MG63 (cell line): ENCODE results near the gene NALCN. TPM values are rescaled to one million over a fixed set of nuclear protein-coding genes. Genes with fewer than 3 reads are reported as not detected.

ENCODE experiments used
- DNase-seq: peaks from one replicate; pipeline ENCODE4 v3.0.0-alpha.2; 2020
- H3K27me3 ChIP-seq: fragments of 250-450 bp; sonication (Bioruptor Pico); 2 replicates; pipeline ENCODE4 v1.5.1; 2020; ENCODE audit warnings: mild to moderate bottlenecking, moderate library complexity
- H3K36me3 ChIP-seq: fragments of 250-450 bp; sonication (Bioruptor Pico); 2 replicates; pipeline ENCODE4 v1.5.1; 2020; ENCODE audit warnings: mild to moderate bottlenecking, moderate library complexity
- H3K4me3 ChIP-seq: fragments of 250-450 bp; sonication (Bioruptor Pico); 2 replicates; pipeline ENCODE4 v1.5.1; 2020; ENCODE audit warnings: mild to moderate bottlenecking, moderate library complexity
- H3K9me3 ChIP-seq: fragments of 250-450 bp; sonication (Bioruptor Pico); 2 replicates; pipeline ENCODE4 v1.5.1; 2020; ENCODE audit warnings: mild to moderate bottlenecking, moderate library complexity
- total RNA-seq: library from RNA; depleted of rRNA; stranded (reverse); fragments of >200 nt; shearing (Covaris generic); gene quantifications from 2 replicates; pipeline ENCODE4 v1.2.3, GENCODE V29; 2014; ENCODE audit warnings: low replicate concordance; rRNA removed

Gene NALCN
- total RNA-seq, 1 experiment from 2014 or later, result 0.49 TPM

- DNase-seq, result no peak
- Histone ChIP-seq H3K27me3 (peaks cover 6% of the 10 kb centered on the region; the same call in 1 of the 2 replicates), H3K36me3 (no peaks in the 10 kb centered on the region), H3K9me3 (no peaks in the 10 kb centered on the region), H3K4me3 (no peak overlapping the region)
Observed at GRCh38 chr13:101013245-101013644, 403.1 kb downstream of the NALCN start.

- H3K9me3 ChIP-seq, result no peaks in the 10 kb centered on the region
- DNase-seq, result no peak
Observed at GRCh38 chr13:101010100-101010499, 406.2 kb downstream of the NALCN start.

GRCh38 chr13:101007245-101007644 is 409.1 kb downstream of the NALCN start:
- Histone ChIP-seq H3K36me3 (no peaks in the 10 kb centered on the region), H3K27me3 (peaks cover 6% of the 10 kb centered on the region; the same call in 1 of the 2 replicates), H3K9me3 (no peaks in the 10 kb centered on the region), H3K4me3 (no peak overlapping the region)
- no peak for DNase-seq

More at GRCh38 chr13:101010100-101010499, 406.2 kb downstream of the NALCN start:
- peaks cover 6% of the 10 kb centered on the region; the same call in 1 of the 2 replicates for H3K27me3 ChIP-seq
- no peaks in the 10 kb centered on the region for H3K36me3 ChIP-seq
- no peak overlapping the region for H3K4me3 ChIP-seq

Other genes starting within 250 kb of the NALCN start
- gene ITGBL1, start 36.2 kb upstream of the NALCN start, total RNA-seq, result 9.4 and 11.6 TPM in 2 replicates